HUES48 (cell line): ENCODE measurements around the gene TUB.
A peak's percentile ranks its signal among the peaks of the same experiment; 100 is the strongest.

Source experiments
- H3K27ac ChIP-seq: one replicate; pipeline ENCODE4 v1.7.0; 2013; ENCODE audit warnings: low read depth, low read length, inconsistent platforms
- H3K27me3 ChIP-seq: 2 replicates; pipeline ENCODE4 v1.6.1; 2013; ENCODE audit warnings: mild to moderate bottlenecking, low read length; ENCODE audit not compliant: control insufficient read depth, insufficient read depth
- H3K36me3 ChIP-seq: 2 replicates; pipeline ENCODE4 v1.6.1; 2013; ENCODE audit warnings: low read length; ENCODE audit not compliant: control insufficient read depth, insufficient read depth
- H3K4me1 ChIP-seq: 2 replicates; pipeline ENCODE4 v1.6.1; 2013; ENCODE audit warnings: mild to moderate bottlenecking, low read length; ENCODE audit not compliant: control insufficient read depth, insufficient read depth
- H3K4me3 ChIP-seq: 2 replicates; pipeline ENCODE4 v1.5.1; 2013; ENCODE audit warnings: mild to moderate bottlenecking, low read depth, low read length
- H3K9ac ChIP-seq: 2 replicates; pipeline ENCODE4 v1.6.1; 2013; ENCODE audit warnings: mild to moderate bottlenecking, low read depth, low read length, moderate library complexity
- H3K9me3 ChIP-seq: 2 replicates; pipeline ENCODE4 v1.6.1; 2013; ENCODE audit warnings: low read length; ENCODE audit not compliant: control insufficient read depth, insufficient read depth

The TUB gene

GRCh38 chr11:8080674-8081590, at the start of gene TUB:
TUB (plus strand) TSS chr11:8081211; CDS start chr11:8081511, 300 bp downstream.
- H3K4me3 ChIP-seq, result peak within 1 kb of the TSS; percentile 71
- peaks cover 29% of the 10 kb centered on the region for H3K4me1 ChIP-seq
- no peaks in the 10 kb centered on the region for H3K36me3 ChIP-seq
- H3K27me3 ChIP-seq, result peaks cover 33% of the 10 kb centered on the region
- no peak within 1 kb of the TSS for H3K27ac ChIP-seq
- H3K9ac ChIP-seq, result no peak within 1 kb of the TSS
- H3K9me3 ChIP-seq, result no peaks in the 10 kb centered on the region

GRCh38 chr11:8031248-8032115, 49.5 kb upstream of the TUB start:
- Histone ChIP-seq H3K4me3 (no peak overlapping the region), H3K27me3 (peaks cover 11% of the 10 kb centered on the region), H3K4me1 (peaks cover 10% of the 10 kb centered on the region), H3K36me3 (no peaks in the 10 kb centered on the region), H3K9me3 (no peaks in the 10 kb centered on the region), H3K9ac (no peak overlapping the region), H3K27ac (no peak overlapping the region)

- Histone ChIP-seq H3K4me3 (no peak overlapping the region), H3K27ac (no peak overlapping the region), H3K27me3 (peaks cover 11% of the 10 kb centered on the region), H3K9ac (no peak overlapping the region), H3K36me3 (no peaks in the 10 kb centered on the region), H3K4me1 (peaks cover 10% of the 10 kb centered on the region), H3K9me3 (no peaks in the 10 kb centered on the region)
Measured at GRCh38 chr11:8032122-8032521, 48.9 kb upstream of the TUB start.

- Histone ChIP-seq H3K4me1 (peaks cover 10% of the 10 kb centered on the region), H3K9me3 (no peaks in the 10 kb centered on the region), H3K9ac (no peak overlapping the region), H3K4me3 (no peak overlapping the region), H3K27ac (no peak overlapping the region), H3K36me3 (no peaks in the 10 kb centered on the region), H3K27me3 (peaks cover 11% of the 10 kb centered on the region)
Measured at GRCh38 chr11:8032576-8033304, 48.3 kb upstream of the TUB start.

- Histone ChIP-seq H3K9me3 (no peaks in the 10 kb centered on the region), H3K36me3 (no peaks in the 10 kb centered on the region), H3K4me3 (no peak overlapping the region), H3K27ac (no peak overlapping the region), H3K9ac (no peak overlapping the region), H3K27me3 (peaks cover 11% of the 10 kb centered on the region), H3K4me1 (peaks cover 10% of the 10 kb centered on the region)
Measured at GRCh38 chr11:8033305-8034105, 47.5 kb upstream of the TUB start.

GRCh38 chr11:8034106-8034585, 46.9 kb upstream of the TUB start:
- Histone ChIP-seq H3K4me1 (peaks cover 10% of the 10 kb centered on the region), H3K9me3 (no peaks in the 10 kb centered on the region), H3K4me3 (no peak overlapping the region), H3K36me3 (no peaks in the 10 kb centered on the region), H3K27me3 (peaks cover 11% of the 10 kb centered on the region), H3K27ac (no peak overlapping the region), H3K9ac (no peak overlapping the region)

GRCh38 chr11:8034604-8035190, 46.3 kb upstream of the TUB start:
- peaks cover 10% of the 10 kb centered on the region for H3K4me1 ChIP-seq
- H3K4me3 ChIP-seq, result no peak overlapping the region
- peaks cover 11% of the 10 kb centered on the region for H3K27me3 ChIP-seq
- no peaks in the 10 kb centered on the region for H3K9me3 ChIP-seq
- H3K9ac ChIP-seq, result no peak overlapping the region
- H3K27ac ChIP-seq, result no peak overlapping the region
- no peaks in the 10 kb centered on the region for H3K36me3 ChIP-seq

- Histone ChIP-seq H3K36me3 (no peaks in the 10 kb centered on the region), H3K27ac (no peak overlapping the region), H3K9me3 (no peaks in the 10 kb centered on the region), H3K9ac (no peak overlapping the region), H3K27me3 (peaks cover 11% of the 10 kb centered on the region), H3K4me3 (no peak overlapping the region), H3K4me1 (peaks cover 10% of the 10 kb centered on the region)
Measured at GRCh38 chr11:8035200-8035855, 45.7 kb upstream of the TUB start.

GRCh38 chr11:8036002-8036802, 44.8 kb upstream of the TUB start:
- Histone ChIP-seq H3K9me3 (no peaks in the 10 kb centered on the region), H3K4me1 (peaks cover 10% of the 10 kb centered on the region), H3K27ac (no peak overlapping the region), H3K4me3 (no peak overlapping the region), H3K36me3 (no peaks in the 10 kb centered on the region), H3K9ac (no peak overlapping the region), H3K27me3 (peaks cover 11% of the 10 kb centered on the region)
